HepG2 (cell line): ENCODE measurements around the gene RPTOR. TPM values are rescaled to one million over a fixed set of nuclear protein-coding genes. Genes with fewer than 3 reads are reported as not detected.

ENCODE experiments used
- GATAD2A ChIP-seq: IDR thresholded peaks from 2 replicates; pipeline ENCODE4 v1.6.1; 2016
- GLI4 ChIP-seq: sonication (generic); formaldehyde crosslinking; IDR thresholded peaks from 2 replicates; pipeline ENCODE4 v1.5.1; 2020; ENCODE audit warnings: missing genetic modification reagents, mild to moderate bottlenecking, moderate library complexity, borderline replicate concordance
- MIXL1 ChIP-seq: IDR thresholded peaks from 2 replicates; pipeline ENCODE4 v1.6.1; 2016
- NR3C1 ChIP-seq: sonication (generic); formaldehyde crosslinking; IDR thresholded peaks from 2 replicates; pipeline ENCODE4 v1.4.0; 2020; ENCODE audit warnings: missing genetic modification reagents
- SRSF1 ChIP-seq: fragments of 200-400 bp; formaldehyde crosslinking; optimal IDR thresholded peaks from 2 replicates; pipeline ENCODE3; 2017; ENCODE audit warnings: mild to moderate bottlenecking, low read depth, low read length, moderate library complexity
- ZBED4 ChIP-seq: sonication (generic); formaldehyde crosslinking; IDR thresholded peaks from 2 replicates; pipeline ENCODE4 v1.4.0; 2020; ENCODE audit warnings: missing genetic modification reagents, borderline replicate concordance
- ZFP90 ChIP-seq: sonication (generic); formaldehyde crosslinking; IDR thresholded peaks from 2 replicates; pipeline ENCODE4 v1.8.0; 2022; ENCODE audit warnings: missing genetic modification reagents, mild to moderate bottlenecking, inconsistent platforms, borderline replicate concordance
- ZIK1 ChIP-seq: sonication (generic); formaldehyde crosslinking; IDR thresholded peaks from 2 replicates; pipeline ENCODE4 v1.5.0; 2020; ENCODE audit warnings: mild to moderate bottlenecking, low read depth, missing genetic modification reagents, borderline replicate concordance
- ZMYM3 ChIP-seq: sonication (generic); formaldehyde crosslinking; IDR thresholded peaks from 2 replicates; pipeline ENCODE4 v1.5.1; 2020; ENCODE audit warnings: mild to moderate bottlenecking, missing genetic modification reagents
- ZNF280D ChIP-seq: sonication (generic); formaldehyde crosslinking; IDR thresholded peaks from 2 replicates; pipeline ENCODE4 v1.5.1; 2020; ENCODE audit warnings: mild to moderate bottlenecking, missing genetic modification reagents
- ZNF34 ChIP-seq: sonication (generic); formaldehyde crosslinking; IDR thresholded peaks from 2 replicates; pipeline ENCODE4 v1.4.0; 2020; ENCODE audit warnings: mild to moderate bottlenecking, missing genetic modification reagents, borderline replicate concordance
- ZNF431 ChIP-seq: sonication (generic); formaldehyde crosslinking; IDR thresholded peaks from 2 replicates; pipeline ENCODE4 v1.9.0; 2022; ENCODE audit warnings: missing genetic modification reagents, low read depth, mild to moderate bottlenecking, borderline replicate concordance
- ZNF512 ChIP-seq: sonication (generic); formaldehyde crosslinking; IDR thresholded peaks from 2 replicates; pipeline ENCODE4 v1.4.0; 2020; ENCODE audit warnings: mild to moderate bottlenecking, missing genetic modification reagents
- ZNF770 ChIP-seq: sonication (generic); formaldehyde crosslinking; IDR thresholded peaks from 2 replicates; pipeline ENCODE4 v1.5.0; 2020; ENCODE audit warnings: mild to moderate bottlenecking, missing genetic modification reagents
- ZNF775 ChIP-seq: sonication (generic); formaldehyde crosslinking; IDR thresholded peaks from 2 replicates; pipeline ENCODE4 v1.4.0; 2020; ENCODE audit warnings: missing genetic modification reagents, mild to moderate bottlenecking, moderate library complexity, borderline replicate concordance
- ZNF883 ChIP-seq: sonication (generic); formaldehyde crosslinking; IDR thresholded peaks from 2 replicates; pipeline ENCODE4 v1.5.1; 2020; ENCODE audit warnings: mild to moderate bottlenecking, missing genetic modification reagents; ENCODE audit errors: not compliant biosample characterization
- polyA plus RNA-seq, 8 experiments: library from polyadenylated mRNA; depleted of rRNA in 3 of 8; stranded (reverse) in 7 of 8; unstranded in 1 of 8; fragments of >200 nt; fragmentation: Illumina TruSeq in 4 of 8; extraction: Trizol in 4 of 8; gene quantifications; 2 replicates each; pipeline versions ENCODE4 v1.2.1 to v1.2.3, GENCODE V29; 2011 to 2016; ENCODE audit warnings: low read depth in 4 of 8, missing spikeins in 1 of 8, mixed read lengths in 1 of 8; ENCODE audit not compliant: insufficient read depth in 1 of 8
- total RNA-seq, 5 experiments: library from RNA; depleted of rRNA; stranded (reverse); fragments of >200 nt; fragmentation: Illumina TruSeq; extraction: Trizol; gene quantifications; 2 replicates each; pipeline ENCODE4 v1.2.3, GENCODE V29; 2016; ENCODE audit warnings: low read depth in 1 of 5

Gene RPTOR
- total and polyA plus RNA-seq, 2 of the 13 experiments (the other 11 are each of a cell fraction or from before 2014, with no cell fraction given), result 6.6 to 25.3 TPM

- TF ChIP-seq ZNF770 (CRISPR knock-in tag), result no peak
- TF ChIP-seq ZNF280D, result peak; percentile 69; the same call in 1 of the 2 replicates
- TF ChIP-seq ZFP90 (CRISPR knock-in tag), result no peak
- TF ChIP-seq ZNF512 (CRISPR knock-in tag), result no peak
- peak; percentile 94 for TF ChIP-seq MIXL1 (CRISPR knock-in tag)
- peak; percentile 96 for TF ChIP-seq GATAD2A (CRISPR knock-in tag)
- TF ChIP-seq ZNF34 (CRISPR knock-in tag), result no peak
- no peak for TF ChIP-seq ZNF883 (CRISPR knock-in tag)
- TF ChIP-seq NR3C1 (CRISPR knock-in tag), result no peak
- TF ChIP-seq ZNF775 (CRISPR knock-in tag), result no peak
- no peak; the same call in 1 of the 2 replicates for TF ChIP-seq ZMYM3 (CRISPR knock-in tag)
- no peak for TF ChIP-seq ZNF431 (CRISPR knock-in tag)
- TF ChIP-seq ZIK1, result no peak
- no peak for TF ChIP-seq SRSF1
- no peak; the same call in 1 of the 2 replicates for TF ChIP-seq ZBED4
- no peak for TF ChIP-seq GLI4 (CRISPR knock-in tag)
These were observed 123.0 kb downstream of the RPTOR start (continued) for GRCh38 chr17:80667462-80668277.
